ENCODE results near the gene EEF1AKMT1.
"Not testable (repeated sequence)": the region's sequence is repeated elsewhere in the genome, so short reads cannot be mapped to it uniquely, and the experiment has no call there.

EEF1AKMT1 gene

DNA sequence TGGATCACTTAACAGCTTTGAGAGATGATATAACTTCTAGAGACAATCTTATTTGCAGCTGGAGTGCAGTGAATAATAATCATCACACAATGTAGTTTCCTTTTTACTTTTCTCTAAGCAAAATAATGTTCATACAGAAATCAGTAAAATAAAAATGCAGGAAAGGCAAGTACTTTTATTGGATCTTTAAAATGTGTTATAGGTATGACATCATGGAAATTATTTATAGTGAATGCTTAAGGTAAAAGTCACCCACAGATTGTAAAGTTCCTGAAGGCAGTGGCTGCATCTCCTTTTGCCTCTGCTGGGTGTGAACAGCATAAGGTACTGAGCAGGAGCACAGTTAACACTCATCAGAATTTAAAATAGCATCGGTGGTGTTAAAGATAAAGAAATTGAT lies 87.6 kb downstream of the EEF1AKMT1 start:
- H3K4me3 ChIP-seq (ENCODE audit: low read depth, low read length), result no peak overlapping the region
- DNase-seq, result no peak

DNA sequence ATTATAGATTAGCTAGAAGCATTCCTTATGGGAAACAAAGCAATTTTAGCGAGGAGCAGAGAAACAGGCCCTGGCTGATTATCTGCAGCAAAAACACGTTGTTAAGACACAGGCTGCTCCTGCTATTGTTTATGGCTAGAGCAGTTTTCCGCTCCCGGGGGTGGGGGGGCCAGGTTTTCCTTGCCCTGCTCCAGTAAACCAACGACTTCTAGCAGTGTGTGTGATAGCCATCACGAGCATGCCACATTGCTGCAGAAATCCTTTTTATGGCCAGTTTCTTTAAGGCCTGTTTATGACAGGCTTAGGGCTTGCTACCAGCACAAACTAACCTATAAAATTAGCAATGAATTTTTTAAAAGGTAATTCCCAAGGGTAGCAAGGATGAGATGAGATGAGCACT lies 88.7 kb downstream of the EEF1AKMT1 start:
- in situ Hi-C loops (cut with HindIII; ENCODE audit: low pct_ligation_motif_present, low sequenced_read_pairs), result no loop called here
- TF ChIP-seq, protein P1, sequence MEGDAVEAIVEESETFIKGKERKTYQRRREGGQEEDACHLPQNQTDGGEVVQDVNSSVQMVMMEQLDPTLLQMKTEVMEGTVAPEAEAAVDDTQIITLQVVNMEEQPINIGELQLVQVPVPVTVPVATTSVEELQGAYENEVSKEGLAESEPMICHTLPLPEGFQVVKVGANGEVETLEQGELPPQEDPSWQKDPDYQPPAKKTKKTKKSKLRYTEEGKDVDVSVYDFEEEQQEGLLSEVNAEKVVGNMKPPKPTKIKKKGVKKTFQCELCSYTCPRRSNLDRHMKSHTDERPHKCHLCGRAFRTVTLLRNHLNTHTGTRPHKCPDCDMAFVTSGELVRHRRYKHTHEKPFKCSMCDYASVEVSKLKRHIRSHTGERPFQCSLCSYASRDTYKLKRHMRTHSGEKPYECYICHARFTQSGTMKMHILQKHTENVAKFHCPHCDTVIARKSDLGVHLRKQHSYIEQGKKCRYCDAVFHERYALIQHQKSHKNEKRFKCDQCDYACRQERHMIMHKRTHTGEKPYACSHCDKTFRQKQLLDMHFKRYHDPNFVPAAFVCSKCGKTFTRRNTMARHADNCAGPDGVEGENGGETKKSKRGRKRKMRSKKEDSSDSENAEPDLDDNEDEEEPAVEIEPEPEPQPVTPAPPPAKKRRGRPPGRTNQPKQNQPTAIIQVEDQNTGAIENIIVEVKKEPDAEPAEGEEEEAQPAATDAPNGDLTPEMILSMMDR (IDR thresholded peaks at IDR 0.05; ENCODE audit: low read depth, low read length, missing control alignments), result no peak
- H3K27ac ChIP-seq, result no peak overlapping the region
- no peaks in the 10 kb centered on the region for H3K36me3 ChIP-seq (replicated peaks)
- no peak for DNase-seq
- H3K27me3 ChIP-seq (replicated peaks), result no peaks in the 10 kb centered on the region
- no peak overlapping the region for H3K4me3 ChIP-seq (ENCODE audit: low read depth, low read length)

More for the DNA sequence above, 87.6 kb downstream of the EEF1AKMT1 start:
- Histone ChIP-seq H3K27ac (no peak overlapping the region), H3K27me3 (replicated peaks) (no peaks in the 10 kb centered on the region), H3K36me3 (replicated peaks) (no peaks in the 10 kb centered on the region)
- TF ChIP-seq, protein P1 (IDR thresholded peaks at IDR 0.05; ENCODE audit: low read depth, low read length, missing control alignments), result no peak
- in situ Hi-C loops (cut with HindIII; ENCODE audit: low pct_ligation_motif_present, low sequenced_read_pairs), result no loop called here

DNA sequence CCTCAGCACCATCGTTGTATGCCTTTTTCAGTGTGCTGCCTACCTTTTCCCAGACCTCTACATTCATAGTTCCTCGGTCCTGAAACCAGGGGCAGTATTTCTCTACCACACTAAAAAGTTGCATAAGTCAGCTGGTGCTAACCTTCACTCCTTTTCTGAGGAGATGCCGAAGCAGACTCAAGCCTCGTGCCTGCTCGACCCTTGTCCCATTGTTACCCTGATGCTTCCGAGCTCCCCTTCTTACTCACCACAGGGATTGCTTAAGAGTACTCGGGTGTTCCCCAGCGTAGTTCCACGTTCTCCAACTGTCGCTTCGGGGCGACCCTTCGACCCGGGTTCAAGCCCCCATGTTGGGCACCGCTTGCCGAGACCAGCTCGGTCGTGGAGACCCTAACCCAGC lies 89.2 kb downstream of the EEF1AKMT1 start:
- Histone ChIP-seq H3K27me3 (replicated peaks) (no peaks in the 10 kb centered on the region), H3K36me3 (replicated peaks) (no peaks in the 10 kb centered on the region), H3K4me3 (ENCODE audit: low read depth, low read length) (no peak overlapping the region), H3K27ac (no peak overlapping the region)
- in situ Hi-C loops (cut with HindIII; ENCODE audit: low pct_ligation_motif_present, low sequenced_read_pairs), result no loop called here
- TF ChIP-seq, protein P1 (IDR thresholded peaks at IDR 0.05; ENCODE audit: low read depth, low read length, missing control alignments), result peak; percentile 3
- DNase-seq, result no peak

DNA sequence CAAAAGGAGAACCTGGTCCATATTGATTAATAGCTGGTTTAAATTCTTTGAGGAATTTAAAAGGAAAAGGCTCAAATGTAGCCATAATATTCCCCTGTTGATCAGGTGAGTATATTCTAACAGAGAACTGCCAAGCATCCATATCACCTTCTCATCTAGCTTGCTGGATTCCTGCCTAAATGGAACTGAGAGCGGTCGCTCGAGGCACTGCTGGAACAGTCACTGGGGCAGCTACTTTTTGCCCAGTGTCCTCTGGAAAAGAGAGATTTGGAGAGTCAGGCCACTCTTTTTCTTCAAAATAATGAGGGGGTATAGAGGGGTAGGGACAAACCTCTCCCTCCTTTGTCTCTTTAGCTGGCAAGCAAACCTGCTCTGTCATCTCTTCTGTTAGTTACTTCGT lies 89.7 kb downstream of the EEF1AKMT1 start:
- TF ChIP-seq, protein P1 (IDR thresholded peaks at IDR 0.05; ENCODE audit: low read depth, low read length, missing control alignments), result no peak
- in situ Hi-C loops (cut with HindIII; ENCODE audit: low pct_ligation_motif_present, low sequenced_read_pairs), result no loop called here
- DNase-seq, result no peak
- Histone ChIP-seq H3K36me3 (replicated peaks) (no peaks in the 10 kb centered on the region), H3K27ac (no peak overlapping the region), H3K27me3 (replicated peaks) (no peaks in the 10 kb centered on the region), H3K4me3 (ENCODE audit: low read depth, low read length) (no peak overlapping the region)

DNA sequence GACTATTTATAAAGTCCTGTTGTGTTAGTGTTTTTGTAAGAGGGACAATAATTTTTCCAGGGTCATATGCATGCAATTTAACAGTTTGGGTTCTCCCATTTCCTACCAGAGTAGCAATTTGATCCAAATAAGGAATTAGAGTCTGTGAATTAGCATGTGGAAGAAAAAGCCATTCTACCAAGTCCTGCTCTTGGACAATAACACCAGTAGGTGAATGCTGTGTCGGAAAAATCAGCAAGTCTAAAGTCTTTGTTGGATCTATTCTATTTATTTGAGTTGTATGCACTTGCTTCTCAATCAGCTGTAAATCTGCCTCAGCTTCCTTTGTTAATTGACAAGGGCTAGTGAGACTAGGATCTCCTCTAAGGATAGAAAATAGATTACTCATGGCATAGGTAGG lies 91.7 kb downstream of the EEF1AKMT1 start:
- Histone ChIP-seq H3K36me3 (replicated peaks) (no peaks in the 10 kb centered on the region), H3K27me3 (replicated peaks) (no peaks in the 10 kb centered on the region), H3K4me3 (ENCODE audit: low read depth, low read length) (no peak overlapping the region), H3K27ac (no peak overlapping the region)
- TF ChIP-seq, protein P1 (IDR thresholded peaks at IDR 0.05; ENCODE audit: low read depth, low read length, missing control alignments), result no peak
- in situ Hi-C loops (cut with HindIII; ENCODE audit: low pct_ligation_motif_present, low sequenced_read_pairs), result no loop called here
- DNase-seq, result no peak

DNA sequence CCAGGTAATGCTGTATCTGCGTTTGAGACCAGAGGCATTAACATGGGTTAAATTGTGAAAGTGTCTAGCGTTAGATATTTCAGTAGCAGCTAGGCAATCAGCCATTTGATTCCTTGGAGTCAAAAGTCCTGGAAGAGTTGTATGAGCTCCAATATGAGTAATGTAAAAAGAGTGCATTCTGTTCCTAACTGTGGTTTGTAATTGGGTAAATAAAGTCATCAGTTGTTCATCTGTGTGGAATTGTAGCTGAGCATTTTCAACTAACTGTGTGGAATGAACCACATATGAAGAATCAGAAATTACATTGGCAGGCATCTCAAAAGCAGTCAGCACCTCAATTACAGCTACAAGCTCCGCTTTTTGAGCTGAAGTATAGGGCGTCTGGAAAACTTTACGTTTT lies 92.3 kb downstream of the EEF1AKMT1 start:
- DNase-seq, result peak; percentile 37
- H3K4me3 ChIP-seq (ENCODE audit: low read depth, low read length), result not testable (repeated sequence)

More for the DNA sequence above, 92.3 kb downstream of the EEF1AKMT1 start:
- in situ Hi-C loops (cut with HindIII; ENCODE audit: low pct_ligation_motif_present, low sequenced_read_pairs); H3K27me3 ChIP-seq (replicated peaks); H3K27ac ChIP-seq; H3K36me3 ChIP-seq (replicated peaks): not testable (repeated sequence)
